Measurements from ENCODE around the gene TBC1D4.

DNA sequence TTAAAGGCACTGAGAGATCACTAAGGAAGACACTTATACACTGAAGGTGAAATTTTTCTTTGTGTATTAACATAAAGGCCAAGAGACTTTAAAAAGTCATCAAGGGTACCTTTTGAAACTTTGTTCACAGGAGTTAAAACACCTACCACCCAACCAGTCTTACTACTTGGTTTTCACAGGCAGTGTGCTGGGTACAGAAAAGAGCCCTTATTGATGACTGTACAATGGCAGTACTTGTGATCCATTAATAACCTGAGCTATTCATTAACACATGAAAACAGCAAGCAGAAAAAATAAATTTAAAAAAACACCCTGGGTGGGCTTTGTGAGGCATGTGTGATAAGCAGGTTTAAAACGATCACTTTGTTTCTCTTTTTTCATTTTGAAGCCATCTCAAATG lies 148.9 kb downstream of the TBC1D4 start:
- TF ChIP-seq, protein P1, sequence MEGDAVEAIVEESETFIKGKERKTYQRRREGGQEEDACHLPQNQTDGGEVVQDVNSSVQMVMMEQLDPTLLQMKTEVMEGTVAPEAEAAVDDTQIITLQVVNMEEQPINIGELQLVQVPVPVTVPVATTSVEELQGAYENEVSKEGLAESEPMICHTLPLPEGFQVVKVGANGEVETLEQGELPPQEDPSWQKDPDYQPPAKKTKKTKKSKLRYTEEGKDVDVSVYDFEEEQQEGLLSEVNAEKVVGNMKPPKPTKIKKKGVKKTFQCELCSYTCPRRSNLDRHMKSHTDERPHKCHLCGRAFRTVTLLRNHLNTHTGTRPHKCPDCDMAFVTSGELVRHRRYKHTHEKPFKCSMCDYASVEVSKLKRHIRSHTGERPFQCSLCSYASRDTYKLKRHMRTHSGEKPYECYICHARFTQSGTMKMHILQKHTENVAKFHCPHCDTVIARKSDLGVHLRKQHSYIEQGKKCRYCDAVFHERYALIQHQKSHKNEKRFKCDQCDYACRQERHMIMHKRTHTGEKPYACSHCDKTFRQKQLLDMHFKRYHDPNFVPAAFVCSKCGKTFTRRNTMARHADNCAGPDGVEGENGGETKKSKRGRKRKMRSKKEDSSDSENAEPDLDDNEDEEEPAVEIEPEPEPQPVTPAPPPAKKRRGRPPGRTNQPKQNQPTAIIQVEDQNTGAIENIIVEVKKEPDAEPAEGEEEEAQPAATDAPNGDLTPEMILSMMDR (IDR thresholded peaks at IDR 0.05 in 4 of 5, conservative IDR thresholded peaks at IDR 0.05 in 1 of 5): no peak
- TF ChIP-seq POLR2A (IDR thresholded peaks at IDR 0.05): no peak
